ENCODE results near the gene SLC25A26.

DNA sequence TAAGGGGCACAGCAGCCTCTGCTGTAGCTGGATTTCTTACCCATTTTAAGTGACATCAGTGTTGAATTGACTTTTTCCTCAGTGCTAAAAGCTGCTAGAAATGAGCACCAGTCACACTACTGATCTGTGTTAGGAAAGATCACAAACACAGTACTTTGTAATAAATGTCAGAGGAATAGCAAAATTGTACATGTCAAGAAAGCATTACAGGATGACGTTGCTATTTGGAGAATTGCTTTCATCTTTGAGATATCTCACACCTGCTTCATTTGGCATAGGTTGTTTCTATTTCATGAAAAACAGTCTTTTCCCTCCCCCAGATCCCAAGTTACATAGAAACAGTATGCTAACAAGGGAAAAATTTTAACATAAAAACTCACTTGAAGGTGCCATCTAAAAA lies 77.8 kb downstream of the SLC25A26 start:
- TF ChIP-seq, protein P1, sequence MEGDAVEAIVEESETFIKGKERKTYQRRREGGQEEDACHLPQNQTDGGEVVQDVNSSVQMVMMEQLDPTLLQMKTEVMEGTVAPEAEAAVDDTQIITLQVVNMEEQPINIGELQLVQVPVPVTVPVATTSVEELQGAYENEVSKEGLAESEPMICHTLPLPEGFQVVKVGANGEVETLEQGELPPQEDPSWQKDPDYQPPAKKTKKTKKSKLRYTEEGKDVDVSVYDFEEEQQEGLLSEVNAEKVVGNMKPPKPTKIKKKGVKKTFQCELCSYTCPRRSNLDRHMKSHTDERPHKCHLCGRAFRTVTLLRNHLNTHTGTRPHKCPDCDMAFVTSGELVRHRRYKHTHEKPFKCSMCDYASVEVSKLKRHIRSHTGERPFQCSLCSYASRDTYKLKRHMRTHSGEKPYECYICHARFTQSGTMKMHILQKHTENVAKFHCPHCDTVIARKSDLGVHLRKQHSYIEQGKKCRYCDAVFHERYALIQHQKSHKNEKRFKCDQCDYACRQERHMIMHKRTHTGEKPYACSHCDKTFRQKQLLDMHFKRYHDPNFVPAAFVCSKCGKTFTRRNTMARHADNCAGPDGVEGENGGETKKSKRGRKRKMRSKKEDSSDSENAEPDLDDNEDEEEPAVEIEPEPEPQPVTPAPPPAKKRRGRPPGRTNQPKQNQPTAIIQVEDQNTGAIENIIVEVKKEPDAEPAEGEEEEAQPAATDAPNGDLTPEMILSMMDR (IDR thresholded peaks at IDR 0.05): no peak
- no peak for TF ChIP-seq POLR2A (IDR thresholded peaks at IDR 0.05)
